NCI-H1417 treated with DMSO at 0.1 percent for 48 hours (cell line): ENCODE results near the gene SAFB2.
"Not testable (repeated sequence)": the region's sequence is repeated elsewhere in the genome, so short reads cannot be mapped to it uniquely, and the experiment has no call there.

Source experiments
- DNase-seq: peaks from one replicate; lab custom pipeline; 2025; lab: John Stamatoyannopoulos, UW

Gene SAFB2

DNA sequence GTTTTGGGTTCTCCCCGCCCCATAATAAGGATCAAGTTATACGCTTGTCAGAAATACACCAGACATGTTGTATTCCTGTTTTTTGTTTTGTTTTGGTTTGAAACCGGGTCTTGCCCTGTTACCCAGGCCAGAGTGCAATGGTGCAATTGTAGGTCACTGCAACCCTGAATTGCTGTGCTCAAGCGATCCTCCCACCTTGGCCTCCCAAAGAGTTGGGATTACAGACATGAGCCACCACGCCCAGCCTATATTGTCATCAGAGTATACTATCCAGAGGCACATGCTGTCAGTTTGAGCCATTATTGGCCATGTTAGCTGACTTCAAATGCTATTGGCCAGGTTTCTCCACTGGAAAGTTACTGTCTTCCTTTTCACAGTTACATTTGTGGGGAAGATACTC lies 10.1 kb upstream of the SAFB2 start:
- DNase-seq, result no peak

GRCh38 chr19:5632241-5632612 lies 9.7 kb upstream of the SAFB2 start:
- no peak for DNase-seq

GRCh38 chr19:5631567-5632240 lies 9.1 kb upstream of the SAFB2 start:
- DNase-seq, result no peak

DNA sequence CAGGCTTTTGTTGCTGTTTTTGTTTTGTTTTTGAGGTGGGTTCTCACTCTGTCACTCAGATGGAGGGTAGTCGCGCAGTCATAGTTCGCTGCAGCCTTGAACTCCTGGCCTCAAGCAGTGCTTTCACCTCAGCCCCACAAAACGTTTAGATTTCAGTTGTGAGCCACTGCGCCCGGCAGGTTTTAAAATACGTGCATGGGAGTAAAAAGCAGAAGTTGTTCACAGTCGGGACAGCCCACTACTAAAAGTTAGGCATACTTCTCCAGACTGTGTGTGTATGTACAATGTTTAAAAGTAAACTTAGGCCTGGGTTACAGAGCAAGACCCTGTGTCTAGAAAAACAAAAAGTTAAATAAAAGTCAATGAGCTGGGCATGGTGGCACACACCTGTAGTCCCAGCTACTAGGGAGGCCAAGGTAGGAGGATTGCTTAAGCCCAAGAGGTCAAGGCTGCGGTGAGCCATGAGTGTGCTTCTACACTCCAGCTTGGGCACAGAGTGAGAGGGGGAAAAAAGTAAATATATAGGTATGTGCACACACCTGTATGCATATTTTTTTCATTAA lies 6.4 kb upstream of the SAFB2 start:
- DNase-seq, result no peak

- no peak for DNase-seq
Measured at GRCh38 chr19:5628461-5628860, 5.9 kb upstream of the SAFB2 start.

GRCh38 chr19:5627395-5627904 lies 4.9 kb upstream of the SAFB2 start:
- DNase-seq, result no peak

DNA sequence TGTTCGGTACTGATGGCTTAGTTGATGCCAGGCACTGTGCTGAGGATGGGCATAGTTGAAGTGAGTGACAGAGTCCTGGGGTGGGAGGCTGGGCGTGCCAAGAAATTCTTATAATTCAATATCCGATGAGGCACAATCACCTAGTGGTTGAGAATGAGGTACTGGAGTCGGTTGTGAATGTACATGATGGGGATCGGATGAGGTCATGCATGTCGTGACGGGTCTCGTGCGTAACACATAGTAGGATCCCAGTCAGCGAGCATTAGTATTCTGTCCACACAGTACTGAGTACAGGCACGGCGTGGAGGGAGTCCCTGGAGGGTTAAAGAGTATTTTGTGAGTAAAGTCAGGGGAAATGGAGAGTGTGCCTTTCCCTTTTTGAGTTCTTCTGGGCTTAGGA lies 3.1 kb upstream of the SAFB2 start:
- DNase-seq, result no peak

DNA sequence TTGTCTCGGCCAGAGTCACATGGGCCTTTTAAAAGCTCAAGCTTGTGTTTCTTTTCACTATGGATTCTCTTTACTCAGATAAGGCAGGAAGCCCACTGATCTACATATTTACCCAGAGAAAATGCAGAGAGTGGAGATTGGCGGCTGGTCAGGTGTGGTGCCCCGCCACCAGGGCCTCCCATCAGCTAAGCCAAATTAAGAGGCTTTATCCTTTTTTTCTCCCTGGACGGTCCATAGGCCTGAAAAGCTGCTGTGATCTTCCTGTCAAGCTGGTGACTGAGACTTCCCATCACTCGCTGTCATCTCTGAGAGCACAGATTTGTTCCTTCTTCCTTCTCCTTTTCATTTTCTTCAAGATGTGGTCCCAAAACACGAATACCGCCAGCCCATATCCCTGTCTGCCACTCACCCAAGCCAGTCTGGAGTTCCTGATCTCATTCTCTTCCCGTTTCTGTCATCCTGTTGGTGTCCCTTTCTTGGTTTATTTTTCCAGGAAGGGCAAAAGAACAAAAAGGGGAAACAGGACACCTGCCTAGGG lies 2.2 kb upstream of the SAFB2 start:
- DNase-seq, result no peak

DNA sequence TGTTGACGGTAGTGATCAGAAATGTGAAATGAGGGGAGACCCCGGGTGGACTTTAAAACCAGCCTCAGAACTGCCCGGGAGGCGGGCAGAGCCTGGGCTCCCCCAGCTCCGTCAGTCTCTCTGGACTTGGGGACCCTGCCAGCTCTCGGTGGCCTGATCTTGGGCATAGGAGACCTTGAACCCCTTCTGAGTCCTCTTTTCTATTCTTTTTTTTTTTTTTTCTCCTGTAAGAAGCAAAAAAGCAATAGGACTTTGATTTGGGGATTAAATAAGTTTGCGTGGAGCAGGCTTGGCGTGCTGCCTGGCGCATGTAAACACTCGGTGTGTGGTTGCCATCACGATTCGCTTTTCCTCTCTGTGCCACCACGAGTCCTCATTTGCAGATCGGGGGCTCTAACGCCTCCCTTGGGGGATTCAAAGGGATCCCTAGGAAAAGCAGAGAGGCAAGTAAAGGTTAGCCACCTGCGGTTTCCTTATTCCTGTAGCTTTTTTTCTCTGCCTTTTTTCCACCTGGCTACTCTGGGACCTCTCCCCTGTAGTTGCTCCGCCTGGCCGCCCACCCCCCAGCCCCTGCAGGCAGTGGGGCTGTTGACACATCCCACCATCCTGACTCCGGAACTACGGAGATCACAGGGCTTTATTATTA lies 1.6 kb upstream of the SAFB2 start:
- no peak for DNase-seq

GRCh38 chr19:5623397-5624017 lies 931 bp upstream of the SAFB2 start:
- DNase-seq, result no peak

DNA sequence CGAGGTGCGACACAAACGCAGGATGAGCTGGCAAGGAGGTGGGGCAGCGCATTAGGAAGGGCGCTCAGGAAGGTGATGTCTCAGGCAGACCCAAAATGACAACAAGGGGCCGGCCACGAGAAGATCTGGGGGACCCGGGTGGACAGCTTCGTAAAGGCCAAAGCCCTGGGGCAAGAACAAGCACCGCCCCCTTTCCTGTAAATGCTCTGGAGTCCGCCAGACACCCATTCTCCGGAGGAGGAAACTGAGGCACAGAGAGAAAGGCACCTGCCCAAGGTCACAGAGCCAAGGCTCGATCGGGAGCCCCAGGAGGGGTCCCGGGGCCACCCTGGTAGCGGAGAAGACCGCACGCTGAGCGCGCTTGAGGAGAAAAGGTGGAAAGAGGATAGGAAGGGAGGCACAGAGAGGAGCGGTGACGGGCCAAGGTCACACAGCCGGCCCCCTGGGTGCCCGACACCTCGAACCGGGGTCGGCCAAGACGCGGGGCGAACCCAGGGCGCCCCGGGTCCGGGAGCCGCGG lies 571 bp downstream of the SAFB2 start:
- no peak for DNase-seq

- no peak for DNase-seq
Measured at GRCh38 chr19:5621311-5621944, 1.1 kb downstream of the SAFB2 start.

DNA sequence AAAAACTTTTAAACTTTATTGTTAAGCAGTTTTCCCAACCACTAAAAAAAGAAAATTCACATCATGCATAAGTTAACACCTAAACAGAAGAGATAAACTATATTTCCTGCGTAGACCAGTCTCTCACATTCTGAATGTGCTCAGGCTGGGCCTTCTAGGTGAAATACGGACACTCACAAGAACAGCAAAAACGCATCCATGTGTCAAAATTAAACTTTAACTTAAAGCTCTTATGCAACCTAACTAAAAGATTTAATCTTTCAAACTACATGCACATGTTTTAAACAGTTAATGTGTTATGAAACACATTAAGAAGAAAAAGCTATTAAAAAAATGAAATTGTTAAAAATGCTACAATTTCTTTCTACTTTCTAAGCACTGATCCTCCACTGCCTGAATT lies 2.6 kb downstream of the SAFB2 start:
- no peak for DNase-seq

DNA sequence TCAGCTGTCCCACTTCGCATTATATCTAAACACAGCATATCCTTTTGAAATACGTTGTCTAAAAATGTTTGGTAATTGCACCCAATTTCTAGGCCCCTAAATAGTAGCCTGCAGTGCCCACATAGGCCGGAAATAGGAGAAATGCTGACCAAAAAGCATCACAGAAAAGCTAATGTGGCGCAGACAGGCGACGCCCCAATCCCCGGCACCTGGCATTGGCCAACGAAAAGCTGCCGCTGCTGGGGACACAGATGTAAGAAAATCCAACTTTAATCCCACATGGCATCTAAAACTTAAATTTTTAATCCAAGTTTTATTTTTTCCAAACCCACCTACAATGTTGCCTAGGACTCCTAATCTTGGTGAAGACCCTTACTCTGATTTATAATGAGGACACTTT lies 4.0 kb downstream of the SAFB2 start:
- no peak for DNase-seq

GRCh38 chr19:5617080-5617479 lies 5.5 kb downstream of the SAFB2 start:
- DNase-seq, result no peak

GRCh38 chr19:5615756-5616327 lies 6.7 kb downstream of the SAFB2 start:
- DNase-seq, result no peak

DNA sequence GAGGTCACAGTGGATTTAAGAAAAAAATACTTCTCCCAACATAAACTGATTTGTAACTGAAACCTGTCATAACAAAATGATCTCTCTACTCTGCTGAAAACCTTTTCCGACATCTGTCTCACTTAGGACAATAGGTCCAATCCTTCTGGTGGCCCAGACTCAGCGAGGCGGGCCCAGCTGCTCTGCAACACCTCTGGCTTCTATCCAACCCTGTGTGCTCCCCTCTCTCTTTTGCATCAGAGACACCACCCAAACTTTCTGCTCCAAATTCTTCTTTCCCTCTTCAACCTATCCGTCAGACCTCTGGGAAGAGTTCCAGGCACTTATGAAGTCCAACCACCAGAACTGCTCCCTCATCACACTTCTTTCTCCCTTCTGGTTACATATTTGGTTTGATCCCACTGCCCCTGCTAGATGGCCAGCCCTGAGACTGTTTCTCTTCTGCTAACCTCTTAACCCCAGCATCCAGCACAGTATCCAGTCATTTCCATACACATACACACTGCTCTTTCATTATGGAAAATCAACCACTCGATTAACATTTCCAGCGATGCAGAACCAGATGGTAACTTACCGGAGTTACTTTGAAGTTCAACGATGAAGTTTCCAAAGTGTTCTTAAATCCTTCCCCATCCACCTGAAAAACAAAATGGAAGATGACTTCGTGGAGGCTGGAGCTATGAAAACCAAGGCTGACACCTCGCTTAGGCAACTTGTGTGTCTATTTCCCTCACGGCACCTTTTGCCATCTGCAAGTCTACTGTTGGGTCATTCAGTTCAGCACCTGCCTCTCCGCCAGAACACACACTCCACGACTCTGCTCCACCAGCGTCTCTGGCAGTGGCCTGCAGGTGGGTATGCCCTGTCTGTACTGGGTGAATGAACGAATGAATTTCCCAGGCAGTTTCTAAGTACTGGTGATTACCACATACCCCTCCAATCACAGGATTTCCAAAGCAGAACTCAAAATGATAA lies 9.4 kb downstream of the SAFB2 start:
- no peak for DNase-seq

- DNase-seq, result no peak
Measured at GRCh38 chr19:5609881-5610448, 12.6 kb downstream of the SAFB2 start.

DNA sequence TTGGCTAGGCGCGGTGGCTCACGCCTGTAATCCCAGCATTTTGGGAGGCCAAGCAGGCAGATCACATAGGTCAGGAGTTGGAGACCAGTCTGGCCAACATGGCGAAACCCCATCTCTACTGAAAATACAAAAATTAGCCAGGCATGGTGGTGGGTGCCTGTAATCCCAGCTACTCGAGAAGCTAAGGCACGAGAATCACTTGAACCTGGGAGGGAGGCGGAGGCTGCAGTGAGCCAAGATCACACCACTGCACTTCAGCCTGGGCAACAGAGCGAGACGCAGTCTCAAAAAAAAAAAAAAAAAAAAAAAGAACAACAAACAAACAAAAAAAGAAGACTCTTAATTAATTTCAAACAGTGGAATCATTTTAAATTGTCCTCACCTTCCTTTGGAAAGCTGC lies 13.8 kb downstream of the SAFB2 start:
- not testable (repeated sequence) for DNase-seq

- no peak for DNase-seq
Measured at GRCh38 chr19:5608291-5608690, 14.3 kb downstream of the SAFB2 start.
